ENCODE measurements around the gene ODAD4.
"Not testable (repeated sequence)": the region's sequence is repeated elsewhere in the genome, so short reads cannot be mapped to it uniquely, and the experiment has no call there.

The ODAD4 gene

GRCh38 chr17:41914358-41914766 is 16.1 kb upstream of the ODAD4 start:
- DNase-seq (ENCODE audit: low read depth), result no peak

GRCh38 chr17:41915020-41915419 is 15.4 kb upstream of the ODAD4 start:
- DNase-seq (ENCODE audit: low read depth), result no peak

GRCh38 chr17:41915566-41915965 is 14.9 kb upstream of the ODAD4 start:
- DNase-seq (ENCODE audit: low read depth), result no peak

- DNase-seq (ENCODE audit: low read depth), result peak; percentile 84
Observed at GRCh38 chr17:41917192-41917591, 13.2 kb upstream of the ODAD4 start.

- DNase-seq (ENCODE audit: low read depth), result no peak
Observed at GRCh38 chr17:41917679-41918313, 12.6 kb upstream of the ODAD4 start.

- peak; percentile 78 for DNase-seq (ENCODE audit: low read depth)
Observed at GRCh38 chr17:41918314-41919164, 11.9 kb upstream of the ODAD4 start, which contains the start of gene ACLY. ACLY (minus strand) TSS chr17:41918951; CDS start chr17:41913873, 5,078 bp downstream.

GRCh38 chr17:41919165-41919817 is 11.1 kb upstream of the ODAD4 start:
- DNase-seq (ENCODE audit: low read depth), result no peak

GRCh38 chr17:41919840-41920579 is 10.4 kb upstream of the ODAD4 start:
- no peak for DNase-seq (ENCODE audit: low read depth)

- no peak for DNase-seq (ENCODE audit: low read depth)
Observed at GRCh38 chr17:41920580-41920955, 9.8 kb upstream of the ODAD4 start.

- DNase-seq (ENCODE audit: low read depth), result no peak
Observed at GRCh38 chr17:41925991-41926590, 4.3 kb upstream of the ODAD4 start.

GRCh38 chr17:41928693-41929251 is 1.6 kb upstream of the ODAD4 start:
- no peak for DNase-seq (ENCODE audit: low read depth)

- not testable (repeated sequence) for DNase-seq (ENCODE audit: low read depth)
Observed at GRCh38 chr17:41930833-41931156, 378 bp downstream of the ODAD4 start.

- not testable (repeated sequence) for DNase-seq (ENCODE audit: low read depth)
Observed at GRCh38 chr17:41931715-41932114, 1.3 kb downstream of the ODAD4 start.

- DNase-seq (ENCODE audit: low read depth), result no peak
Observed at GRCh38 chr17:41932816-41933389, 2.5 kb downstream of the ODAD4 start.

- no peak for DNase-seq (ENCODE audit: low read depth)
Observed at GRCh38 chr17:41935641-41936040, 5.2 kb downstream of the ODAD4 start.

GRCh38 chr17:41937970-41938954 is 7.8 kb downstream of the ODAD4 start:
- no peak for DNase-seq (ENCODE audit: low read depth)

GRCh38 chr17:41939044-41939692 is 8.8 kb downstream of the ODAD4 start:
- DNase-seq (ENCODE audit: low read depth), result no peak

GRCh38 chr17:41939693-41940090 is 9.3 kb downstream of the ODAD4 start:
- DNase-seq (ENCODE audit: low read depth), result no peak

GRCh38 chr17:41941168-41941567 is 10.8 kb downstream of the ODAD4 start:
- no peak for DNase-seq (ENCODE audit: low read depth)
